Lung microvascular endothelial cell (primary cell): ENCODE measurements around the gene SLC12A1. TPM values are rescaled to one million over a fixed set of nuclear protein-coding genes. Genes with fewer than 3 reads are reported as not detected.
A peak's percentile ranks its signal among the peaks of the same experiment; 100 is the strongest.

ENCODE experiments used
- DNase-seq, 2 donors: peaks; one replicate each; pipeline versions ENCODE4 v3.0.0 to v3.0.0-alpha.2; 2010; ENCODE audit warnings: low read depth in 2 of 2
- total RNA-seq: library from RNA; depleted of rRNA; stranded (reverse); fragments of >200 nt; gene quantifications from 2 replicates; pipeline ENCODE4 v1.2.1, GENCODE V29; 2014

SLC12A1 gene
- total RNA-seq, 1 donor from 2014 or later: not detected

DNA sequence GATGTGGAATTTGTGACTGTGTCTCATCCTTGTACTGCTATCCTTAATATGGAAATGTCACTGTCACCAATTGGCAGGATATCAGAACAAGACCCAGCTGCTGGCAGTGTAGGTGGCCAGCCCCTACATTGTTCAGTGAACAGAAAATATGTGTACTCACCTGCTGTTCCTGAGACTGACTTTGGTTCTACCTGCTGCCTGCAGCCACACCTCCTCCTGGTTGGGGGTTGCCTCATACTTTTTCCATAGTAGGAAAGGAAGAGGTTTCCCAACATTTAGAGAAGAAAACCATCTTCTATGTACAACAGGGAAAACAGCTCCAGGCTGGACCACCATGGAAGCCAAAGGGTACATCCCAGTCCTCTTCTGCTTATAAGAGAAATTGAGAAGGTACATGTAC, 35.9 kb downstream of the SLC12A1 start:
- DNase-seq: no peak

- no peak for DNase-seq
These were observed 36.4 kb downstream of the SLC12A1 start for GRCh38 chr15:48242535-48242934.

DNA sequence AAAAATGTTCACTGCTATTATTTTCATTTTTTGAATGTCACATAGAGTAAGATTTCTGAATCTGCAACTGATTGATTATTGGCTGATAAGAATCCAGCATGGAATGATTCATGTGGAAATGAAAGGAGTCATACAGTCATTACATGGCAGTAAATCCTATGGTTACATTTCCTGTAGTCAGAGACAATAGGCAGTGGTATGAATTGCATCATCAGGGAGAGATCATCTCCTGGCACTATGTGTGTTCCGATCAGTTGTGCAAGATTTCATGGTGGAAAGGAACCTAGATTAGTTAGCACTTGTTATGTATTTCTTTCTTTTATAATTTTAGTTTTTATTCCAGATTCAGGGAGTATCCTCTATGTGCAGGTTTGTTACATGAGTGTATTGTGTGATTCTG, 38.8 kb downstream of the SLC12A1 start:
- peak; percentile 16 to 46 for DNase-seq

GRCh38 chr15:48248414-48248813, 42.3 kb downstream of the SLC12A1 start:
- no peak for DNase-seq

- DNase-seq: peak; percentile 70 to 84
These were observed 44.6 kb downstream of the SLC12A1 start for GRCh38 chr15:48250640-48251076.

GRCh38 chr15:48253172-48253571, 47.1 kb downstream of the SLC12A1 start:
- no peak for DNase-seq

DNA sequence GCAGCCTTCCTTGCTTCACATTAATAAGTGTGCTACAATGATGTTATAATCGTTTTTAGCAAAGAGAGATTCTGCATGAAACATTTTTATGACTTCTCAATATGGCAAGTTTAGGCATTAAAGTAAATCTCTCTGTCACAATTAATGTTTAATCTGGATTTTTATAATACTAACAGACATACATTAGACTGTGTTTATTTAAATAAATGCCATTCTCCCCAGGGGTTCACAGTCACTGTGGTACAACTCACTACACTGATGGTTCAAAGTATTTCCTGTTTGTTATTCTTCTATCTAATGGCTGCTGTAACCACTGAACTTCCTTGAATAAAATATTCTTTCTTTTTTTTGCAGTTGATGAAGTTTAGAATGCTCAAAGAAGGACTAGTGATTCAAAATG, 59.0 kb downstream of the SLC12A1 start:
- DNase-seq: no peak

DNA sequence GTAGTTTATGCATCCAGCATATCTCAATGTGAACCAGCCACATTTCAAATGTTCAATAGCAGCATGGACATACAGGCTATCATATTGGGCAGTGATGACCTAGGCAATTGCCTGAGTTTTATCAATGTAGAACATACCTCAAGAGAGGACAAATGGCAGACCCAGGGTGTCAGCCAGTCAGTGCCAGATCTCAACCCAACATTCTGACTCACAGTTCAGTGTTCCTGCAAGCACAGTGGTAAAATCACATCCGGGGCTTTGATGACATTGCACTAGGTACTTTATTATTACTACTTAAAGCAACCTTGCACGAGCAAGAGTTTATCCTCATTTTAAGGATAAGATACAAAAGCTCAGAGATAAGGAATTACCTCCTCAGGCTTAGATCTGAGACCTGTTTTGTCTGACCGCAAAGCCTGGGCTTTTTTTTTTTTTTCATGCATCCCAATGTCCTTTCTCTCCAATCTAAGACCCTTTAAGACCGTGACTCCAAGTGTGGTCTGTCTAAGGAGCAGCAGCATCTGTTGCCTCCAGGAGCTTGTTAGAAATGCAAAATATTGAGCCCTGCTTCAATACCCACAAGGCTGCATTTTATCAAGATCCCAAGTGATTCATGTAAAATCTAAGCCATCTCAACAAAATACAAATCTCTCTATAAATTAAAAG, 60.1 kb downstream of the SLC12A1 start:
- DNase-seq: no peak

- DNase-seq: no peak
These were observed 61.7 kb downstream of the SLC12A1 start for GRCh38 chr15:48267766-48268165.

GRCh38 chr15:48273049-48273448, 66.9 kb downstream of the SLC12A1 start:
- no peak for DNase-seq

DNA sequence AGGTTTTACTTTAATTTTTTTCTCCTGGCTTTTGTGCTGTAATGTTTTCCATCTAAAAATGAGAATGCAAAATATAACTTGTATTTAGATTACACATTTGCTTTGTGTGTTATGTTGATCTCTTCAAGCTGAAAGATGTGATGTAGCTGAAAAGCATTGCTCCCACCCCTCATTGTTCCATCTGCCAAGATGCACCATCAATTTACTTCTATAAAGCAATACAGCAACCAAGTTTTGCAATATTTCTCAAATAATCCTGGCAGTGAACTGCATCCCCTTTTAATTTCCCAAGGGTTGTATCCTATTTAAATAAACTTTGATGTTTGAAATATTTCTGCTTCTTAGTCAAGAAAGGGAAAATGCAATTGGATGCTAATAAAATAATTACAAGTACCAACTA, 72.6 kb downstream of the SLC12A1 start:
- no peak for DNase-seq

- no peak for DNase-seq
These were observed 73.5 kb downstream of the SLC12A1 start for GRCh38 chr15:48279608-48280007.

- no peak for DNase-seq
These were observed 75.6 kb downstream of the SLC12A1 start for GRCh38 chr15:48281674-48282073.

DNA sequence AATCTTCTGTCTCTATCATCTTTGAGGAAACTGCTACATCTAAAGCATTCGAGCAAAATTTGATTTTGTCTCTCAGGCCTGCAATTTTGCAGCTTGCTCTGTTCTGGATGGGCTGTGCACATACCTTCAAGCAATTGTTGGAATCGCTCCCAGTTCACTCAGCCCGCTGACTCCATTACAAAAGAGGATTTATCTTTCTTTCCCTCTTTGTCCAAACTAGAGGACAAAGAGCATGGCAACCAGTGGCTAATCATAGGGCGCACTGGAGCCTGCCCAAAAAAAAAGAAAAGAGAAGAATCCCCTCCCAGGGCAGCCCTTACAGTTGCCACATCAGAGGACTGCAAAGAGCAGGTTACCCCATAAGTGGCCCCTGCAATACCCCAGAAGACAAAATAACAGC, 76.1 kb downstream of the SLC12A1 start:
- DNase-seq: no peak

GRCh38 chr15:48283396-48284145, 77.5 kb downstream of the SLC12A1 start:
- no peak for DNase-seq

GRCh38 chr15:48285329-48286214, 79.5 kb downstream of the SLC12A1 start:
- peak; percentile 81 to 86 for DNase-seq

- DNase-seq: peak in 1 of 2 donors; percentile 4
These were observed 83.5 kb downstream of the SLC12A1 start for GRCh38 chr15:48289628-48290027.

DNA sequence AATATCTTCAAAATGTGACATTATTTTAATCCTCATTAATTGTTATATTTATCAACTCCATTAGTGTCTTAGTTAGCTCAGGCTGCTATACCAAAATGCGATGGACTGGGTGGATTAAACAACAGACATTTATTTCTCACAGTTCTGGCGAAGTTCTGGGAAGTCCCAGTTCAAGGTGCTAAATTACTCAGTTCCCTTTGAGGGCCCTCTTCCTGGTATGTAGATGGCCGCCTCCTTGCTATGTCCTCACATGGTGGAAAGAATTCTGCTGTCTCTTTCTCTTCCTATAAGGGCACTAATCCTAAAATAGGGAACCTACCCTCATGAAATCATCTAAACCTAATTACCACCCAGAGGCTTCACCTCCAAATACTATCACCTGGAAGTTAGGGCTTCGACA, 86.4 kb downstream of the SLC12A1 start:
- no peak for DNase-seq

DNA sequence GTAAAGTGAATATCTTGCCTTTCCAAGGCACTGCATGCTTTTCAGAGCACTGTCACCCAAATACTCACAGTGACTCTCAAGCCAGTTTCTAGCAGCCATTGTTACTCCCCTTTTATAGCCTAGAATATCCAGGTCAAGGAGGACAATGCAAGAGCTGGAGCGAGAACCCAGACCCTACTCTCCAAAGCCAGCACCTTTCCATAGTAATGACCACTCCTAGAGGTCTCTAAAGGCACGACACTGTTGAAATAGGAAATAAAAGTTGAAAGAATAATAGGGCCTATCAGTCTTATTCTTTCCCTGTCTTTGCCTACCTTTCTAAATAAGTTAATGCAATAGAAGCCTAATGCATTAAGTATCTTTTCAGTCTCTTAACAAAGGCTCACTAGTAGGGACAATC, 91.6 kb downstream of the SLC12A1 start:
- DNase-seq: no peak

GRCh38 chr15:48298914-48299313, 92.8 kb downstream of the SLC12A1 start:
- DNase-seq: no peak

DNA sequence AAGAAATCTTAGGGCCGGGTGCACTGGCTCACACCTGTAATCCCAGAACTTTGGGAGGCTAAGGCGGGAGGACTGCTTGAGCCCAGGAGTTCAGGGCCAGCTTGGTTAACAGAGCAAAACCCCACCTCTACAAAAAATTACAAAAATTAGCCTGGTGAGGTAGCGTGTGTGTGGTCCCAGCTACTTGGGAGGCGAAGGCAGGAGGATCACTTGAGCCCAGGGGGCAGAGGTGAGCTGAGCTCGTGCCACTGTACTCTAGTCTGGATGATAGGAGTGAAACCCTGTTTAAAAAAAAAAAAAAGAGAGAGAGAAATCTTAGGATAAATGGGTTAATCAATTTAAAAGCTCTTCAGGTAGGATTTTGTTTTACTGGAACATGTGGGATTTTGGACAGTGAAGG, 93.9 kb downstream of the SLC12A1 start:
- no peak for DNase-seq

DNA sequence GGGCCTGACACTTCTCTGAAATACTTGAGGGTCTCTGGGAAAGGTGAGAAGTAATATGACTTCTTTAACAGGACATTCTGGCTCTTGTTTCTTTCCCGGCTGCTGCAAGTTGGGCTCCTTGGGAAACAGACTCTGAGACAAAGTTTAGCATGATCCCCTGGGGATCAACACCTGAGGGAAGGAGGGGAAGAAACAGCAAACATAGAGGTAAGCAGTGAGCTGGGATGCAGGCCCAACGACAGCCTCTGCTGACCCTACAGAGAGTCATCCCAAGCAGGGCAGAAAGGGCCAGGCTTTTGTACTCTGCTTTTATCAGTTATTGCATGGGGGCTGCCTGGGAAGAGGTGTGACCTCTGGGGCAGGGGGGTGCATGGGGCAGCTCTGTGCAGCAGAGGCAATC, 98.3 kb downstream of the SLC12A1 start:
- DNase-seq: no peak
